Nephron progenitor cell (in vitro differentiated cells): Measurements from ENCODE around the gene GMPR.

Source experiments
- DNase-seq: peaks from one replicate; pipeline ENCODE4 v3.0.0; 2021
- H3K27ac Mint-ChIP-seq: 2 replicates; pipeline ENCODE4 v1.8.0; 2021; ENCODE audit warnings: mild to moderate bottlenecking, moderate library complexity, mixed read lengths
- H3K27me3 Mint-ChIP-seq: 2 replicates; pipeline ENCODE4 v1.8.0; 2021; ENCODE audit warnings: mild to moderate bottlenecking, low read depth, mixed read lengths; ENCODE audit not compliant: poor library complexity
- H3K36me3 Mint-ChIP-seq: 2 replicates; pipeline ENCODE4 v1.8.0; 2021; ENCODE audit warnings: low read depth, mixed read lengths
- H3K4me1 Mint-ChIP-seq: 2 replicates; pipeline ENCODE4 v1.8.0; 2021; ENCODE audit warnings: mixed read lengths
- H3K4me3 Mint-ChIP-seq: 2 replicates; pipeline ENCODE4 v1.8.0; 2021; ENCODE audit warnings: mild to moderate bottlenecking, moderate library complexity, mixed read lengths
- H3K9me3 Mint-ChIP-seq: 2 replicates; pipeline ENCODE4 v1.8.0; 2021; ENCODE audit warnings: mild to moderate bottlenecking, moderate library complexity, mixed read lengths
- TF ChIP-seq, protein P1 (sequence below): fragments of 200-600 bp; sonication (generic); IDR thresholded peaks from 2 replicates; pipeline ENCODE4 v1.5.0; 2021; ENCODE audit warnings: antibody characterized with exemption

The GMPR gene

DNA sequence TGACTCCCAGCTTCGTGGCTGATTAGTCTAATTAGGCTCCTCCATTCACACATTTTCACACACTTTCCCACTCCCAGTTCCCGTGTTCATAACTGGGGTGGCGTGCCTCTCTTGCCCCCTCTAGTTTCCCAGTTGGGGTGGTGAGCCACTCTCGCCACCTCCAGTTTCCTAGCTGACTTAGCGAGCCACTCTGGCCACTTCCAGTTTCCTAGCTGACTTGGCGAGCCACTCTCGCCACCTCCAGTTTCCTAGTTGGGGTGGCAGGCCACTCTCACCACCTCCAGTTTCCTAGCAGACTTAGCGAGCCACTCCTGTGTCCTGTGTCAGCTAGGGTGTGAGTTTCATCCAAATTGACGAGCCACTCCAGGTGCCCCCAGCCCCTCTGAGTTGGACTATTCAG is 7.4 kb upstream of the GMPR start:
- H3K27ac Mint-ChIP-seq = no peak overlapping the region
- H3K4me3 Mint-ChIP-seq = no peak overlapping the region
- no peak for DNase-seq
- H3K27me3 Mint-ChIP-seq = peaks cover 3% of the 10 kb centered on the region
- H3K36me3 Mint-ChIP-seq = no peaks in the 10 kb centered on the region
- peaks cover 10% of the 10 kb centered on the region for H3K4me1 Mint-ChIP-seq
- TF ChIP-seq, protein P1, sequence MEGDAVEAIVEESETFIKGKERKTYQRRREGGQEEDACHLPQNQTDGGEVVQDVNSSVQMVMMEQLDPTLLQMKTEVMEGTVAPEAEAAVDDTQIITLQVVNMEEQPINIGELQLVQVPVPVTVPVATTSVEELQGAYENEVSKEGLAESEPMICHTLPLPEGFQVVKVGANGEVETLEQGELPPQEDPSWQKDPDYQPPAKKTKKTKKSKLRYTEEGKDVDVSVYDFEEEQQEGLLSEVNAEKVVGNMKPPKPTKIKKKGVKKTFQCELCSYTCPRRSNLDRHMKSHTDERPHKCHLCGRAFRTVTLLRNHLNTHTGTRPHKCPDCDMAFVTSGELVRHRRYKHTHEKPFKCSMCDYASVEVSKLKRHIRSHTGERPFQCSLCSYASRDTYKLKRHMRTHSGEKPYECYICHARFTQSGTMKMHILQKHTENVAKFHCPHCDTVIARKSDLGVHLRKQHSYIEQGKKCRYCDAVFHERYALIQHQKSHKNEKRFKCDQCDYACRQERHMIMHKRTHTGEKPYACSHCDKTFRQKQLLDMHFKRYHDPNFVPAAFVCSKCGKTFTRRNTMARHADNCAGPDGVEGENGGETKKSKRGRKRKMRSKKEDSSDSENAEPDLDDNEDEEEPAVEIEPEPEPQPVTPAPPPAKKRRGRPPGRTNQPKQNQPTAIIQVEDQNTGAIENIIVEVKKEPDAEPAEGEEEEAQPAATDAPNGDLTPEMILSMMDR = no peak
- peaks cover 4% of the 10 kb centered on the region for H3K9me3 Mint-ChIP-seq

DNA sequence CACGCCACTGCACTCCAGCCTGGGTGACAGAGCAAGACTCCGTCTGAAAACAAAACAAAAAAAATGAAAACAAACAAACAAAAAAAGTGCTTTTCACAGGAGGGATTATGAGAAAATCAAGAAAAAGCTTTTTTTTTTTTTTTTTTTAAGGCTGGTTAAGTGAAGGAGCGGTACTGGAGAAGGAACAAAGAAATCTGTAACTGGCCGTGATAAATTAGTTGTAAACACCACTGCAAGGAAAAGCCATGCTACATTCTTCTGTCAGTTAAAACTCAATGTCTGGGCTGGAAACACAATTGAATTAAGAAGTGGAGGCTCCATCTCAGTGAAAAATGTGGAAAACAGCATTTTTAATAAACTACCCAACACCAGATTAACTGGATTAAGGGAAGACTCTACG is 6.3 kb upstream of the GMPR start:
- Mint-ChIP-seq H3K27me3 (peaks cover 9% of the 10 kb centered on the region), H3K4me1 (peaks cover 15% of the 10 kb centered on the region), H3K9me3 (peaks cover 4% of the 10 kb centered on the region), H3K4me3 (no peak overlapping the region), H3K27ac (no peak overlapping the region), H3K36me3 (no peaks in the 10 kb centered on the region)
- DNase-seq = no peak
- TF ChIP-seq, protein P1 = no peak

GRCh38 chr6:16236009-16236501 is 2.3 kb upstream of the GMPR start:
- H3K27me3 Mint-ChIP-seq = peaks cover 30% of the 10 kb centered on the region
- no peak overlapping the region for H3K4me3 Mint-ChIP-seq
- DNase-seq = no peak

GRCh38 chr6:16236631-16237199 is 1.7 kb upstream of the GMPR start:
- no peak for DNase-seq
- H3K27me3 Mint-ChIP-seq = peaks cover 30% of the 10 kb centered on the region
- peak overlapping the region; percentile 62 for H3K4me3 Mint-ChIP-seq

More at GRCh38 chr6:16236009-16236501, 2.3 kb upstream of the GMPR start:
- Mint-ChIP-seq H3K27ac (no peak overlapping the region), H3K9me3 (peaks cover 4% of the 10 kb centered on the region), H3K36me3 (no peaks in the 10 kb centered on the region), H3K4me1 (peaks cover 49% of the 10 kb centered on the region)
- TF ChIP-seq, protein P1 = no peak

DNA sequence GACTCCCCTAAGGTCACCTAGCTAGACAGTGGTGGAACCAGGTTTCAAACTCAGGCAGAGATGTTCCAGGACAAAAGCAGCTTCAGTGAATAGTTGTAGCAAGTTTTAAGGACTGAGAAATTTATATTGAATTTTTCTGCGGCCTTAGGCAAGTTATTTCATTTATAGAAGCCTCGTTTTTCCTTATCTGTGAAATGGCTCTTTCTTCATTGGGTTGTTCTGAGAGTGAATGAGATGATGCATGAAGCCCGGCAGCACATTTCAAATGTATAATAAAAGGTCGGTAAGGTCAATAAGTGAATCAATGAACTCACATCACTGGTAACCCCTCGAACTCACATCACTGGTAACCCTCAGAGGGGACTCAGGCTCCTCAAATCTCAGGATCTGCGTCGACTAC is 1.1 kb upstream of the GMPR start:
- TF ChIP-seq, protein P1 = no peak
- H3K4me3 Mint-ChIP-seq = peak overlapping the region; percentile 79
- no peaks in the 10 kb centered on the region for H3K36me3 Mint-ChIP-seq
- peaks cover 30% of the 10 kb centered on the region for H3K27me3 Mint-ChIP-seq
- peaks cover 48% of the 10 kb centered on the region for H3K4me1 Mint-ChIP-seq
- no peak overlapping the region for H3K27ac Mint-ChIP-seq
- no peak for DNase-seq
- H3K9me3 Mint-ChIP-seq = peaks cover 4% of the 10 kb centered on the region

More at GRCh38 chr6:16236631-16237199, 1.7 kb upstream of the GMPR start:
- H3K4me1 Mint-ChIP-seq = peaks cover 53% of the 10 kb centered on the region
- H3K27ac Mint-ChIP-seq = no peak overlapping the region
- H3K9me3 Mint-ChIP-seq = peaks cover 4% of the 10 kb centered on the region
- TF ChIP-seq, protein P1 = no peak
- no peaks in the 10 kb centered on the region for H3K36me3 Mint-ChIP-seq
